ENCODE measurements around the gene CCND1. TPM values are rescaled to one million over a fixed set of nuclear protein-coding genes. Genes with fewer than 3 reads are reported as not detected.

CCND1 gene
- total and polyA plus RNA-seq, 10 of the 15 experiments (the other 5 are each of a cell fraction or from before 2014, with no cell fraction given): 0.09 to 6.6 (median 0.59) TPM; not detected in 2

DNA sequence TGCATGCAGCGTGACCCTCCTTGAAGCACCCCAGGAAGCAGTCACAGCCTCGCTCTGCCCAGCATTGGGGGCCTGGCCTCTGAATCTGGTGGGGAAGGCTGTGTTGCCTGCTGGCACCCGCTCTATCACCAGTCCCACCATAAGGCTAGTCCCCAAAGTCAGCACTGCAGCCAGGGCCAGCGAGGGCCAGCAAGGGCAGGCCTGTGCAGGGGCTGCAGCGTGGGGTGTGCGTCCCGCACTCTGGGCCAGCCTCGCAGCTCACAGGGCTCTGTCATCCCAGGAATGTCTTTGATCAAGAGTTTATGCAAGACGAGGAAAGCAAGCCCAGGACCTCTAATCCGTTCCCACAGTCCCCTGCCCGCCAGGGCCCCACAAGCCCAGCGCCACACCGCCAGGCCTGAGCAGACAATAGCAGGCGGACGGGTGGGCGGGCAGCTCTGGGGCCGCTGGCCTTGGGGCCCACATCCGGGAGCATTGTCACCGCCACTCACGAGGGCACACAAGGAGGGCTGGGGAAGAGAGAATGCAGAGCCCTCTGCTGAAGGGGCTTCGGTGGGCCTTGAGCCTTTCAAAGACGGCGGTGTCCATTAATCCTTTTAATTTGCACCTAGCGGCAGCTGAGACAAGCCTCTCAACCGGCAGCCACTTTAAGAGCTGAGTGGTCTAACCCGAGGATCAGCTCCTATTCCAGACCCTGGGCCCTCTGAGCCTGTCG lies 17.1 kb downstream of the CCND1 start (continued):
- no peak for TF ChIP-seq TCF12 (IDR thresholded peaks at IDR 0.05; ENCODE audit: low read depth, low read length)
- TF ChIP-seq SRF (IDR thresholded peaks at IDR 0.05; ENCODE audit: low read depth in 2 of 2, low read length in 2 of 2): no peak
- no peak for TF ChIP-seq RAD21 (IDR thresholded peaks at IDR 0.05; ENCODE audit: insufficient read depth, low read depth, low read length)

- Histone ChIP-seq H4K20me1 (ENCODE audit: control insufficient read depth, insufficient read depth) (peaks cover 3% of the 10 kb centered on the region; the same call in 1 of the 2 replicates), H3K79me2 (ENCODE audit: control insufficient read depth, insufficient read depth, low read length) (no peaks in the 10 kb centered on the region), H3K36me3 (ENCODE audit: control insufficient read depth in 2 of 2, insufficient read depth in 2 of 2, low read length in 1 of 2) (no peaks in the 10 kb centered on the region), H3K27ac (ENCODE audit: control insufficient read depth, insufficient read depth) (no peak overlapping the region), H3K4me2 (ENCODE audit: control insufficient read depth, insufficient read depth) (no peak overlapping the region), H3K9ac (ENCODE audit: control insufficient read depth, insufficient read depth, low read length) (no peak overlapping the region), H3K4me3 (no peak overlapping the region), H2AFZ (ENCODE audit: control insufficient read depth, low read depth, low read length) (no peak overlapping the region), H3K4me1 (ENCODE audit: control insufficient read depth, insufficient read depth, low read length) (no peaks in the 10 kb centered on the region), H3K27me3 (replicated peaks in 1 of 2; ENCODE audit: control insufficient read depth in 2 of 2, insufficient read depth in 2 of 2, low read length in 1 of 2) (no peaks in the 10 kb centered on the region), H3K9me3 (replicated peaks; ENCODE audit: control insufficient read depth, insufficient read depth, low read length) (no peaks in the 10 kb centered on the region; the same call in 2 of the 3 replicates)
- no peak for DNase-seq (ENCODE audit: low read depth, low spot score)
- ATAC-seq: no peak
- ChIA-PET POLR2A (no interaction called here), CTCF (interaction anchor here (3.9 kb wide), 1 partner anchor 12 kb away, joined by 15 read pairs; no protein-coding TSS in a partner anchor), RAD21 (ENCODE audit: unreplicated experiment) (interaction anchor here (0.9 kb wide), 1 partner anchor 557 kb away, joined by 3 read pairs; no protein-coding TSS in a partner anchor), SMC1A (ENCODE audit: uncharacterized antibody, unreplicated experiment) (no interaction called here)
- TF ChIP-seq ZBTB40 (IDR thresholded peaks at IDR 0.05; ENCODE audit: borderline replicate concordance) (peak; percentile 48; the same call in 1 of the 2 replicates), CREM (IDR thresholded peaks at IDR 0.05; ENCODE audit: low read depth) (no peak)
- in situ Hi-C loops (cut with MboI) (no loop called here), intact Hi-C loops (cut with micrococcal nuclease; ENCODE audit: unreplicated experiment) (no loop called here)
- BruUV-seq (replicated peaks): no TSS peak
- 67% methylated on average over 18 of the region's 18 CpGs for WGBS (ENCODE audit: insufficient coverage, insufficient replicate concordance, low lambda C conversion rate, missing lambda C conversion rate)
- no peak for FAIRE-seq
Observed at GRCh38 chr11:69658626-69659450, 17.9 kb downstream of the CCND1 start.
